Type B pancreatic cell (in vitro differentiated cells): ENCODE data around the gene MTA1. TPM values are rescaled to one million over a fixed set of nuclear protein-coding genes. Genes with fewer than 3 reads are reported as not detected.

Experiments
- DNase-seq: peaks from one replicate; pipeline ENCODE4 v3.0.0; 2021; ENCODE audit warnings: mixed read lengths; ENCODE audit not compliant: unreplicated experiment; ENCODE audit errors: extremely low spot score
- H3K27ac Mint-ChIP-seq: 2 replicates; pipeline ENCODE4 v1.8.0; 2021; ENCODE audit warnings: mild to moderate bottlenecking, mixed read lengths
- H3K27me3 Mint-ChIP-seq: 2 replicates; pipeline ENCODE4 v1.8.0; 2021; ENCODE audit warnings: mixed read lengths
- H3K36me3 Mint-ChIP-seq: 2 replicates; pipeline ENCODE4 v1.8.0; 2021; ENCODE audit warnings: mixed read lengths
- H3K4me1 Mint-ChIP-seq: one replicate; pipeline ENCODE4 v1.8.0; 2021; ENCODE audit warnings: mixed read lengths; ENCODE audit not compliant: unreplicated experiment
- H3K4me3 Mint-ChIP-seq: 2 replicates; pipeline ENCODE4 v1.8.0; 2021; ENCODE audit warnings: mild to moderate bottlenecking, mixed read lengths
- H3K9me3 Mint-ChIP-seq: 2 replicates; pipeline ENCODE4 v1.8.0; 2021; ENCODE audit warnings: mixed read lengths
- CTCF ChIP-seq: fragments of 200-600 bp; sonication (generic); conservative IDR thresholded peaks from 2 replicates; pipeline ENCODE4 v1.5.0; 2021; ENCODE audit warnings: antibody characterized with exemption, mild to moderate bottlenecking
- total RNA-seq: library from RNA; stranded (reverse); gene quantifications from 2 replicates; pipeline ENCODE4 v1.2.1, GENCODE V29; 2021; ENCODE audit warnings: low replicate concordance

MTA1 gene
- total RNA-seq, 1 donor from 2014 or later = 194 TPM

GRCh38 chr14:105393151-105393550 is 26.5 kb upstream of the MTA1 start:
- no peaks in the 10 kb centered on the region for H3K9me3 Mint-ChIP-seq
- H3K27ac Mint-ChIP-seq = no peak overlapping the region
- no peaks in the 10 kb centered on the region for H3K4me1 Mint-ChIP-seq
- no peaks in the 10 kb centered on the region for H3K27me3 Mint-ChIP-seq
- H3K4me3 Mint-ChIP-seq = no peak overlapping the region
- DNase-seq = no peak
- H3K36me3 Mint-ChIP-seq = no peaks in the 10 kb centered on the region
- TF ChIP-seq CTCF = no peak

GRCh38 chr14:105394714-105395537 is 24.7 kb upstream of the MTA1 start:
- H3K36me3 Mint-ChIP-seq = no peaks in the 10 kb centered on the region
- H3K4me3 Mint-ChIP-seq = no peak overlapping the region

GRCh38 chr14:105395538-105395854 is 24.1 kb upstream of the MTA1 start:
- H3K9me3 Mint-ChIP-seq = peaks cover 3% of the 10 kb centered on the region
- H3K27me3 Mint-ChIP-seq = no peaks in the 10 kb centered on the region
- no peak overlapping the region for H3K27ac Mint-ChIP-seq
- no peak for TF ChIP-seq CTCF
- no peak for DNase-seq
- peaks cover 4% of the 10 kb centered on the region for H3K36me3 Mint-ChIP-seq
- H3K4me3 Mint-ChIP-seq = no peak overlapping the region
- H3K4me1 Mint-ChIP-seq = no peaks in the 10 kb centered on the region

More at GRCh38 chr14:105394714-105395537, 24.7 kb upstream of the MTA1 start:
- no peaks in the 10 kb centered on the region for H3K27me3 Mint-ChIP-seq
- no peak overlapping the region for H3K27ac Mint-ChIP-seq
- no peaks in the 10 kb centered on the region for H3K9me3 Mint-ChIP-seq
- H3K4me1 Mint-ChIP-seq = no peaks in the 10 kb centered on the region
- no peak for DNase-seq
- TF ChIP-seq CTCF = no peak

- Mint-ChIP-seq H3K9me3 (peaks cover 11% of the 10 kb centered on the region), H3K36me3 (peaks cover 14% of the 10 kb centered on the region), H3K4me3 (peak overlapping the region; percentile 85), H3K4me1 (no peaks in the 10 kb centered on the region), H3K27ac (peak overlapping the region; percentile 74), H3K27me3 (no peaks in the 10 kb centered on the region)
- no peak for DNase-seq
- TF ChIP-seq CTCF = peak; percentile 21
These were observed 22.2 kb upstream of the MTA1 start for GRCh38 chr14:105397350-105397931.

GRCh38 chr14:105398044-105398725 is 21.4 kb upstream of the MTA1 start, which contains the start of gene TEX22:
TSS of gene TEX22 (plus strand) at chr14:105398538. CDS start at chr14:105399341, 803 bp downstream.
- H3K4me3 Mint-ChIP-seq = peak within 1 kb of the TSS; percentile 85
- H3K27ac Mint-ChIP-seq = peak within 1 kb of the TSS; percentile 74
- H3K9me3 Mint-ChIP-seq = peaks cover 11% of the 10 kb centered on the region
- peaks cover 14% of the 10 kb centered on the region for H3K36me3 Mint-ChIP-seq
- H3K27me3 Mint-ChIP-seq = no peaks in the 10 kb centered on the region
- peak; percentile 94 for DNase-seq
- peak; percentile 1 for TF ChIP-seq CTCF
- H3K4me1 Mint-ChIP-seq = no peaks in the 10 kb centered on the region
